K562 (cell line): ENCODE measurements around the gene CD1D. TPM values are rescaled to one million over a fixed set of nuclear protein-coding genes. Genes with fewer than 3 reads are reported as not detected.
A peak's percentile ranks its signal among the peaks of the same experiment; 100 is the strongest.

Experiments used
- ARNT ChIP-seq, 2 experiments: fragments of 450-650 bp; IDR thresholded peaks; 2 replicates each; pipeline ENCODE4 v1.6.1; 2016; ENCODE audit warnings: mild to moderate bottlenecking in 1 of 2
- BDP1 ChIP-seq: IDR thresholded peaks from 3 replicates; pipeline ENCODE4 v1.6.1; 2011; ENCODE audit not compliant: insufficient read length, insufficient read depth
- BRD9 ChIP-seq: fragments of 450-650 bp; IDR thresholded peaks from 2 replicates; pipeline ENCODE4 v1.6.1; 2018; ENCODE audit warnings: low read depth; ENCODE audit not compliant: partially characterized antibody
- COPS2 ChIP-seq: fragments of 450-650 bp; conservative IDR thresholded peaks from 2 replicates; pipeline ENCODE4 v1.6.1; 2016; ENCODE audit warnings: mild to moderate bottlenecking, moderate library complexity
- MAZ ChIP-seq, 2 experiments: fragments of 450-650 bp in 1 of 2; sonication (generic) in 1 of 2; formaldehyde crosslinking; IDR thresholded peaks in 1 of 2; conservative IDR thresholded peaks in 1 of 2; 2 replicates each; pipeline versions ENCODE4 v1.4.0 to v1.5.0; 2020; ENCODE audit warnings: mild to moderate bottlenecking in 1 of 2, missing genetic modification reagents in 1 of 2
- POLR2G ChIP-seq: fragments of 200-400 bp; formaldehyde crosslinking; IDR thresholded peaks from 2 replicates; pipeline ENCODE4 v1.6.1; 2017; ENCODE audit warnings: low read depth, mild to moderate bottlenecking, antibody characterized with exemption, low read length, moderate library complexity
- POU5F1 ChIP-seq: fragments of 150-350 bp; IDR thresholded peaks from 2 replicates; pipeline ENCODE4 v1.6.1; 2014; ENCODE audit warnings: borderline replicate concordance, low read length, low read depth, mild to moderate bottlenecking; ENCODE audit not compliant: partially characterized antibody
- ZC3H4 ChIP-seq: sonication (generic); formaldehyde crosslinking; IDR thresholded peaks from 2 replicates; pipeline ENCODE4 v1.9.0; 2021; ENCODE audit warnings: missing genetic modification reagents, borderline replicate concordance
- polyA plus RNA-seq, 8 experiments: library from polyadenylated mRNA; depleted of rRNA in 4 of 8; stranded (reverse) in 5 of 8; unstranded in 3 of 8; fragments of >200 nt; fragmentation: Nextera tagmentation in 2 of 8; fragmentation: Illumina TruSeq in 1 of 8; extraction: Ambion mirVana in 2 of 8; extraction: Trizol in 1 of 8; gene quantifications; 2 replicates each; pipeline versions ENCODE4 v1.2.1 to v1.2.3, GENCODE V29; 2011 to 2014; ENCODE audit warnings: inconsistent platforms in 1 of 8, missing spikeins in 1 of 8
- total RNA-seq, 7 experiments: library from RNA; depleted of rRNA in 6 of 7; stranded (reverse); fragments of >200 nt in 6 of 7; fragmentation: Illumina TruSeq in 2 of 7; extraction: Trizol in 2 of 7; gene quantifications; 2 replicates each; pipeline versions ENCODE4 v1.2.1 to v1.2.3, GENCODE V29; 2011 to 2021; ENCODE audit warnings: low replicate concordance in 1 of 7
- TF ChIP-seq, protein P1 (sequence below), 2 experiments: fragments of 450-650 bp in 1 of 2; sonication (generic) in 1 of 2; formaldehyde crosslinking in 1 of 2; IDR thresholded peaks; 2 replicates each; pipeline versions ENCODE4 v1.7.1 to v1.9.0; 2016 to 2022; ENCODE audit warnings: inconsistent platforms in 1 of 2, mild to moderate bottlenecking in 1 of 2, missing genetic modification reagents in 1 of 2
- TF ChIP-seq, protein P2 (sequence below): sonication (generic); formaldehyde crosslinking; IDR thresholded peaks from 2 replicates; pipeline ENCODE4 v1.8.0; 2022; ENCODE audit warnings: mild to moderate bottlenecking, missing genetic modification reagents

CD1D gene
- total and polyA plus RNA-seq, 9 of the 15 experiments (the other 6 are each of a cell fraction or from before 2014, with no cell fraction given): 0.03 TPM; not detected in 8

DNA sequence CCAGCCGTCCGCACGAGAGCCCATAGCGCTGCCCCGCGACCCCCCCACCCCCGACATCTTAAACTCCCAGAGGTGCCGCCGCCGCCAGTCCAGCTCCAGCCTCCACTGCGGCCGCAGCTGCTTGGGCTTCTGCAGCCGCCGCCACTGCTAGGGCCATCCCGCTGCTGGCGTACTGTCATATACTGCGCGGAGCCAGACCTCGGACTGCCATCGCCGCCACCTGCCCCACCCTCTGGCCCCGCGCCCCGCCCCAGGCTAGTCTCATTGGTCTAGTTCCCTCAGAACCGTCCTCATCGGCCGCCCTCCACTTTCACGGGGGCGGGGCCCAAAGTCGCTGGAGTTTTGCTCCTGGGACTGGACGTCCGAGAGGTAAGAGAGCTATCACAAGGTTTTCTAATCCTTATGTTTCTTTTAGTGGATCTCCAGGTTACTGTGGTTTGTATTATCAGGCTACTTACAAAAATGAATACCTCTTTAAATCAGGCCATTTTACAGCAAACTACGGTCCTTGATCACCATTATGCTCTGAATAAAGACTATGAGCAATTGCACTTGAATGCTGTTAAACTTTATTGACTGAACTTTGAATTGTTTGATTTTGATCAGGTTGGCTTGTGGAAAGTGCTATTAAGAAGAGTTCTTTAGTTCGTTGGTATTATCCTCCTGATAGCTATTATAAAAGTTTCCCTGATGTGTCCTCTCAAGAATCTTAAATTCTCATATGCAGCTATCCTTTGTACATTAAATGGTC is 2.8 kb upstream of the CD1D start (continued):
- TF ChIP-seq, protein P1, sequence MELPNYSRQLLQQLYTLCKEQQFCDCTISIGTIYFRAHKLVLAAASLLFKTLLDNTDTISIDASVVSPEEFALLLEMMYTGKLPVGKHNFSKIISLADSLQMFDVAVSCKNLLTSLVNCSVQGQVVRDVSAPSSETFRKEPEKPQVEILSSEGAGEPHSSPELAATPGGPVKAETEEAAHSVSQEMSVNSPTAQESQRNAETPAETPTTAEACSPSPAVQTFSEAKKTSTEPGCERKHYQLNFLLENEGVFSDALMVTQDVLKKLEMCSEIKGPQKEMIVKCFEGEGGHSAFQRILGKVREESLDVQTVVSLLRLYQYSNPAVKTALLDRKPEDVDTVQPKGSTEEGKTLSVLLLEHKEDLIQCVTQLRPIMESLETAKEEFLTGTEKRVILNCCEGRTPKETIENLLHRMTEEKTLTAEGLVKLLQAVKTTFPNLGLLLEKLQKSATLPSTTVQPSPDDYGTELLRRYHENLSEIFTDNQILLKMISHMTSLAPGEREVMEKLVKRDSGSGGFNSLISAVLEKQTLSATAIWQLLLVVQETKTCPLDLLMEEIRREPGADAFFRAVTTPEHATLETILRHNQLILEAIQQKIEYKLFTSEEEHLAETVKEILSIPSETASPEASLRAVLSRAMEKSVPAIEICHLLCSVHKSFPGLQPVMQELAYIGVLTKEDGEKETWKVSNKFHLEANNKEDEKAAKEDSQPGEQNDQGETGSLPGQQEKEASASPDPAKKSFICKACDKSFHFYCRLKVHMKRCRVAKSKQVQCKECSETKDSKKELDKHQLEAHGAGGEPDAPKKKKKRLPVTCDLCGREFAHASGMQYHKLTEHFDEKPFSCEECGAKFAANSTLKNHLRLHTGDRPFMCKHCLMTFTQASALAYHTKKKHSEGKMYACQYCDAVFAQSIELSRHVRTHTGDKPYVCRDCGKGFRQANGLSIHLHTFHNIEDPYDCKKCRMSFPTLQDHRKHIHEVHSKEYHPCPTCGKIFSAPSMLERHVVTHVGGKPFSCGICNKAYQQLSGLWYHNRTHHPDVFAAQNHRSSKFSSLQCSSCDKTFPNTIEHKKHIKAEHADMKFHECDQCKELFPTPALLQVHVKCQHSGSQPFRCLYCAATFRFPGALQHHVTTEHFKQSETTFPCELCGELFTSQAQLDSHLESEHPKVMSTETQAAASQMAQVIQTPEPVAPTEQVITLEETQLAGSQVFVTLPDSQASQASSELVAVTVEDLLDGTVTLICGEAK (IDR thresholded peaks at IDR 0.05): peak; percentile 76
- TF ChIP-seq, protein P1 (CRISPR knock-in tag; IDR thresholded peaks at IDR 0.05): no peak
- no peak for TF ChIP-seq ARNT (IDR thresholded peaks at IDR 0.05)
- TF ChIP-seq, protein P2, sequence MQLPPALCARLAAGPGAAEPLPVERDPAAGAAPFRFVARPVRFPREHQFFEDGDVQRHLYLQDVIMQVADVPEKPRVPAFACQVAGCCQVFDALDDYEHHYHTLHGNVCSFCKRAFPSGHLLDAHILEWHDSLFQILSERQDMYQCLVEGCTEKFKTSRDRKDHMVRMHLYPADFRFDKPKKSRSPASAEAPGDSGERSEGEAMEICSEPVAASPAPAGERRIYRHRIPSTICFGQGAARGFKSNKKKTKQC (CRISPR knock-in tag): no peak
- no peak for TF ChIP-seq POU5F1
- TF ChIP-seq MAZ (CRISPR knock-in tag; conservative IDR thresholded peaks at IDR 0.05 in 1 of 2, IDR thresholded peaks at IDR 0.05 in 1 of 2): 0 out of 4 replicates have a peak, but pooled peaks of 1 of the 2 experiments have one; percentile 24
- no peak for TF ChIP-seq COPS2
- no peak for TF ChIP-seq BRD9
- no peak for TF ChIP-seq ZC3H4 (CRISPR knock-in tag)
- 0 out of 2 replicates have a peak, but pooled peaks have one; percentile 27 for TF ChIP-seq POLR2G
- no peak for TF ChIP-seq BDP1
